Spleen (tissue), 11 donors: ENCODE measurements around the gene POLRMT. TPM values are rescaled to one million over a fixed set of nuclear protein-coding genes. Genes with fewer than 3 reads are reported as not detected.

ENCODE experiments used
- DNase-seq: peaks from one replicate; pipeline ENCODE4 v3.0.0-alpha.2; 2020
- H3K27ac ChIP-seq, 8 donors: fragments of 200-600 bp; sonication (generic) in 7 of 8; 1 replicate in 4 of 8; 2 replicates in 4 of 8; pipeline versions ENCODE4 v1.5.0 to v1.8.0; 2016 to 2021; ENCODE audit warnings: inconsistent platforms in 4 of 8, mild to moderate bottlenecking in 4 of 8, moderate library complexity in 1 of 8
- H3K27me3 ChIP-seq, 7 donors: fragments of 200-600 bp; sonication (generic) in 6 of 7; replicated peaks in 1 of 7; 1 replicate in 4 of 7; 2 replicates in 3 of 7; pipeline versions ENCODE4 v1.5.0 to v1.8.0; 2016 to 2021; ENCODE audit warnings: inconsistent platforms in 3 of 7, mild to moderate bottlenecking in 1 of 7
- H3K36me3 ChIP-seq, 6 donors: fragments of 200-600 bp; sonication (generic) in 5 of 6; 1 replicate in 4 of 6; 2 replicates in 2 of 6; pipeline versions ENCODE4 v1.5.0 to v1.8.0; 2016 to 2021; ENCODE audit warnings: inconsistent platforms in 2 of 6
- H3K4me1 ChIP-seq, 6 donors: fragments of 200-600 bp; sonication (generic) in 5 of 6; 1 replicate in 3 of 6; 2 replicates in 3 of 6; pipeline versions ENCODE4 v1.5.0 to v1.8.0; 2016 to 2021; ENCODE audit warnings: inconsistent platforms in 3 of 6
- H3K4me3 ChIP-seq, 8 donors: fragments of 200-600 bp; sonication (generic) in 7 of 8; 1 replicate in 4 of 8; 2 replicates in 4 of 8; pipeline versions ENCODE4 v1.5.0 to v1.8.0; 2016 to 2021; ENCODE audit warnings: inconsistent platforms in 4 of 8, mild to moderate bottlenecking in 4 of 8, moderate library complexity in 2 of 8
- H3K9me3 ChIP-seq, 8 donors: fragments of 200-600 bp; sonication (generic) in 7 of 8; 1 replicate in 4 of 8; 2 replicates in 4 of 8; pipeline versions ENCODE4 v1.5.0 to v1.8.0; 2016 to 2021; ENCODE audit warnings: inconsistent platforms in 4 of 8
- CTCF ChIP-seq, 11 experiments: fragments of 200-600 bp in 7 of 11; fragments of 450-650 bp in 4 of 11; sonication (generic) in 4 of 11; IDR thresholded peaks in 8 of 11; conservative IDR thresholded peaks in 3 of 11; 1 replicate in 7 of 11; 2 replicates in 4 of 11; pipeline versions ENCODE4 v1.4.0 to v1.8.0; 2016 to 2021; ENCODE audit warnings: antibody characterized with exemption in 11 of 11, inconsistent platforms in 4 of 11, mild to moderate bottlenecking in 1 of 11
- POLR2A ChIP-seq, 3 donors: fragments of 450-650 bp; IDR thresholded peaks; one replicate each; pipeline ENCODE4 v1.5.1; 2017; ENCODE audit warnings: antibody characterized with exemption in 3 of 3, mild to moderate bottlenecking in 1 of 3
- POLR2AphosphoS5 ChIP-seq, 3 donors: sonication (generic); formaldehyde crosslinking; IDR thresholded peaks; one replicate each; pipeline ENCODE4 v1.5.1; 2017; ENCODE audit warnings: antibody characterized with exemption in 3 of 3
- WGBS, 5 donors: extraction: QIAGEN DNeasy Blood & Tissue Kit in 3 of 5; methylation state at CpG; one replicate each; pipeline versions ENCODE4 v1.1.5 to v1.1.7; 2013 to 2018; 5-methylcytosine and 5-hydroxymethylcytosine counted together
- intact Hi-C: fragments of 100-400 bp; cut with DNase I; formaldehyde crosslinking; loops from one replicate; pipeline ENCODE4 v1.15.0; 2023; ENCODE audit warnings: low total_unique reads
- polyA plus RNA-seq, 3 donors: library from polyadenylated mRNA; stranded (reverse); fragments of 200-250 nt; gene quantifications; one replicate each; pipeline ENCODE4 v1.2.1, GENCODE V29; 2013
- total RNA-seq, 7 donors: library from RNA; depleted of rRNA in 3 of 7; stranded (reverse); fragments of >200 nt in 3 of 7; fragmentation: NEBNext Ultra II Directional in 4 of 7; extraction: Animal tissue kit (Norgen Biotek cat#: 25700) in 4 of 7; gene quantifications; one replicate each; pipeline versions ENCODE4 v1.1.0 to v1.2.1, GENCODE V29; 2016 to 2021
- donor health status: healthy with polysubstance abuse.
- donor health status: DM: no; HTN: no; CAD: no; lungs with moderate emphysema.
- donor health status: DM: no; HTN: no; CAD: no.
- donor health status: Bipolar disorder and iron deficiency.
- donor health status: healthy.
- donor health status: DM: no; HTN: no; CAD: no.
- donor health status: DM: yes; HTN: yes; CAD: no.

The POLRMT gene
- total and polyA plus RNA-seq, 10 donors, result 28.6 to 105 (median 50.9) TPM

- intact Hi-C loops, result no loop called here
- DNase-seq, result no peak
- WGBS, 5 donors, result 73 to 82% (median 74%) methylated on average over 18 to 24 of the region's 24 CpGs
- Histone ChIP-seq H3K27me3 (peaks cover 8 to 63% (median 33%) of the 10 kb centered on the region in 7 donors), H3K4me3 (no peak overlapping the region), H3K36me3 (no peaks in the 10 kb centered on the region), H3K27ac (no peak overlapping the region), H3K9me3 (no peaks in the 10 kb centered on the region), H3K4me1 (peaks cover under 1 to 17% (median 13%) of the 10 kb centered on the region in 6 donors)
- no peak for TF ChIP-seq POLR2A (IDR thresholded peaks at IDR 0.05)
- no peak for TF ChIP-seq POLR2AphosphoS5 (IDR thresholded peaks at IDR 0.05)
- TF ChIP-seq CTCF (IDR thresholded peaks at IDR 0.05 in 8 of 11, conservative IDR thresholded peaks at IDR 0.05 in 3 of 11), result no peak
Observed at GRCh38 chr19:594265-594870, 39.0 kb downstream of the POLRMT start.

- 48 to 63% (median 55%) methylated on average over 9 of the region's 9 CpGs for WGBS, 5 donors
- H3K27me3 ChIP-seq, result peaks cover 8 to 71% (median 42%) of the 10 kb centered on the region in 7 donors
- no peak for TF ChIP-seq POLR2A (IDR thresholded peaks at IDR 0.05)
- no peak for TF ChIP-seq CTCF (IDR thresholded peaks at IDR 0.05 in 8 of 11, conservative IDR thresholded peaks at IDR 0.05 in 3 of 11)
- no peak for TF ChIP-seq POLR2AphosphoS5 (IDR thresholded peaks at IDR 0.05)
Observed at GRCh38 chr19:593505-593904, 39.8 kb downstream of the POLRMT start.

GRCh38 chr19:593055-593454, 40.3 kb downstream of the POLRMT start:
- 79 to 88% (median 87%) methylated on average over 17 to 18 of the region's 18 CpGs for WGBS, 5 donors
- peaks cover 8 to 76% (median 46%) of the 10 kb centered on the region in 7 donors for H3K27me3 ChIP-seq
- TF ChIP-seq POLR2AphosphoS5 (IDR thresholded peaks at IDR 0.05) (no peak), CTCF (IDR thresholded peaks at IDR 0.05 in 8 of 11, conservative IDR thresholded peaks at IDR 0.05 in 3 of 11) (no peak), POLR2A (IDR thresholded peaks at IDR 0.05) (no peak)

More at GRCh38 chr19:593505-593904, 39.8 kb downstream of the POLRMT start:
- Histone ChIP-seq H3K4me3 (no peak overlapping the region), H3K4me1 (peaks cover 4 to 26% (median 22%) of the 10 kb centered on the region in 6 donors), H3K27ac (no peak overlapping the region), H3K9me3 (no peaks in the 10 kb centered on the region), H3K36me3 (no peaks in the 10 kb centered on the region)
- intact Hi-C loops, result no loop called here
- DNase-seq, result no peak

GRCh38 chr19:592101-592500, 41.2 kb downstream of the POLRMT start:
- H3K4me3 ChIP-seq, result no peak overlapping the region
- WGBS, 5 donors, result 82 to 86% (median 82%) methylated on average over 10 to 19 of the region's 19 CpGs
- H3K27ac ChIP-seq, result no peak overlapping the region
- H3K27me3 ChIP-seq, result peaks cover 8 to 85% (median 52%) of the 10 kb centered on the region in 7 donors
- H3K9me3 ChIP-seq, result no peaks in the 10 kb centered on the region
- intact Hi-C loops, result no loop called here
- DNase-seq, result no peak
- peaks cover 10 to 36% (median 29%) of the 10 kb centered on the region in 6 donors for H3K4me1 ChIP-seq
- H3K36me3 ChIP-seq, result no peaks in the 10 kb centered on the region
- TF ChIP-seq CTCF (IDR thresholded peaks at IDR 0.05 in 8 of 11, conservative IDR thresholded peaks at IDR 0.05 in 3 of 11), result no peak

More at GRCh38 chr19:593055-593454, 40.3 kb downstream of the POLRMT start:
- Histone ChIP-seq H3K36me3 (no peaks in the 10 kb centered on the region), H3K9me3 (no peaks in the 10 kb centered on the region), H3K4me1 (peaks cover 8 to 30% (median 26%) of the 10 kb centered on the region in 6 donors), H3K4me3 (no peak overlapping the region), H3K27ac (no peak overlapping the region)
- DNase-seq, result no peak
- intact Hi-C loops, result no loop called here
